A549 (cell line): ENCODE measurements around the gene ADAT1. TPM values are rescaled to one million over a fixed set of nuclear protein-coding genes. Genes with fewer than 3 reads are reported as not detected.

Source experiments
- ATAC-seq, 2 experiments: fragments of 200-7000 bp in 1 of 2; fragments of >200 bp in 1 of 2; cut with Nextera tagmentation in 1 of 2; cut with Tn5 transposase in 1 of 2; 3 replicates each; pipeline versions ENCODE4 v1.8.0 to v1.9.1; 2018 to 2020; ENCODE audit warnings: mild to moderate bottlenecking in 1 of 2, moderate library complexity in 1 of 2
- CTCF ChIA-PET: fragments of 300-600 bp; sonication (Branson Sonifier 250); formaldehyde crosslinking; extraction: SDS; loops from one replicate; lab custom pipeline; 2021; ENCODE audit warnings: antibody characterized with exemption, inconsistent platforms; lab: Yijun Ruan, JAX
- POLR2A ChIA-PET: fragments of 350-600 bp; formaldehyde crosslinking; extraction: SDS; loops from one replicate; lab custom pipeline; 2021; ENCODE audit warnings: antibody characterized with exemption, inconsistent platforms; lab: Yijun Ruan, JAX
- DNase-seq, 2 experiments: peaks; one replicate each; pipeline versions ENCODE4 v3.0.0 to v3.0.0-alpha.2; 2011 to 2016; ENCODE audit warnings: low read depth in 1 of 2, low spot score in 1 of 2
- FAIRE-seq: peaks from 2 replicates; lab custom pipeline; 2011; peaks lifted over from hg19 to GRCh38; lab: Jason Lieb, UNC
- H3K27ac ChIP-seq, 2 experiments: fragments of >200 bp; sonication (Bioruptor Twin); formaldehyde crosslinking; 3 replicates each; pipeline ENCODE4 v1.5.1; 2016 to 2017
- H3K4me1 ChIP-seq: fragments of >200 bp; sonication (Bioruptor Twin); formaldehyde crosslinking; 3 replicates; pipeline ENCODE4 v1.6.1; 2016
- H3K4me2 ChIP-seq: fragments of >200 bp; sonication (Bioruptor Twin); formaldehyde crosslinking; 3 replicates; pipeline ENCODE4 v1.6.1; 2016
- H3K4me3 ChIP-seq: fragments of >200 bp; sonication (Bioruptor Twin); formaldehyde crosslinking; 3 replicates; pipeline ENCODE4 v1.5.1; 2016
- H3K9me3 ChIP-seq: fragments of >200 bp; sonication (Bioruptor Twin); formaldehyde crosslinking; 3 replicates; pipeline ENCODE4 v1.6.1; 2016
- ATOH8 ChIP-seq: fragments of 250-450 bp; sonication (Bioruptor Pico); IDR thresholded peaks from 2 replicates; pipeline ENCODE4 v1.5.0; 2020; ENCODE audit warnings: low read depth, mild to moderate bottlenecking, moderate library complexity
- CBX8 ChIP-seq: fragments of 200-600 bp; sonication (generic); IDR thresholded peaks from 2 replicates; pipeline ENCODE4 v1.6.1; 2016
- CEBPB ChIP-seq, 2 experiments: fragments of >200 bp in 1 of 2; sonication (Bioruptor Twin) in 1 of 2; formaldehyde crosslinking in 1 of 2; IDR thresholded peaks; 2 replicates each; pipeline ENCODE4 v1.6.1; 2012 to 2016
- CHD2 ChIP-seq: fragments of 150-350 bp; IDR thresholded peaks from 2 replicates; pipeline ENCODE4 v1.6.1; 2014; ENCODE audit warnings: low read length; ENCODE audit not compliant: partially characterized antibody
- CHD4 ChIP-seq: fragments of 200-600 bp; sonication (generic); IDR thresholded peaks from 2 replicates; pipeline ENCODE4 v1.6.1; 2016; ENCODE audit warnings: antibody characterized with exemption, mild to moderate bottlenecking, borderline replicate concordance
- EHF ChIP-seq: fragments of 250-450 bp; sonication (Bioruptor Pico); IDR thresholded peaks from 2 replicates; pipeline ENCODE4 v1.5.0; 2020; ENCODE audit warnings: mild to moderate bottlenecking
- EHMT2 ChIP-seq: fragments of 200-600 bp; sonication (generic); IDR thresholded peaks from 2 replicates; pipeline ENCODE4 v1.6.1; 2016; ENCODE audit warnings: antibody characterized with exemption, low read depth, mild to moderate bottlenecking, moderate library complexity
- ELK1 ChIP-seq: fragments of 150-350 bp; IDR thresholded peaks from 2 replicates; pipeline ENCODE4 v1.6.1; 2014; ENCODE audit warnings: low read depth, mild to moderate bottlenecking, low read length
- FOSB ChIP-seq: fragments of 250-450 bp; sonication (Bioruptor Pico); IDR thresholded peaks from 2 replicates; pipeline ENCODE4 v1.5.0; 2020; ENCODE audit warnings: mild to moderate bottlenecking, moderate library complexity
- FOXS1 ChIP-seq: fragments of 250-450 bp; sonication (Bioruptor Pico); IDR thresholded peaks from 2 replicates; pipeline ENCODE4 v1.5.0; 2020; ENCODE audit warnings: mild to moderate bottlenecking, moderate library complexity
- GATA3 ChIP-seq: IDR thresholded peaks from 2 replicates; pipeline ENCODE4 v1.6.1; 2012; ENCODE audit warnings: borderline replicate concordance
- HDAC2 ChIP-seq: fragments of 200-600 bp; sonication (generic); IDR thresholded peaks from 2 replicates; pipeline ENCODE4 v1.6.1; 2016
- HEYL ChIP-seq: fragments of 250-450 bp; sonication (Bioruptor Pico); IDR thresholded peaks from 2 replicates; pipeline ENCODE4 v1.8.0; 2021; ENCODE audit warnings: mild to moderate bottlenecking, moderate library complexity
- HMGXB4 ChIP-seq: fragments of 250-450 bp; sonication (Bioruptor Pico); IDR thresholded peaks from 2 replicates; pipeline ENCODE4 v1.5.0; 2021; ENCODE audit warnings: mild to moderate bottlenecking, moderate library complexity, borderline replicate concordance
- HOXB13 ChIP-seq: fragments of 250-450 bp; sonication (Bioruptor Pico); IDR thresholded peaks from 2 replicates; pipeline ENCODE4 v1.5.0; 2020; ENCODE audit warnings: low read depth, mild to moderate bottlenecking, moderate library complexity
- JUN ChIP-seq, 2 experiments: fragments of >200 bp; sonication (Bioruptor Twin); formaldehyde crosslinking; IDR thresholded peaks; 2 replicates in 1 of 2; 3 replicates in 1 of 2; pipeline ENCODE4 v1.6.1; 2016 to 2017
- JUNB ChIP-seq: fragments of >200 bp; sonication (Bioruptor Twin); formaldehyde crosslinking; IDR thresholded peaks from 2 replicates; pipeline ENCODE4 v1.6.1; 2016
- MYC ChIP-seq: IDR thresholded peaks from 2 replicates; pipeline ENCODE4 v1.6.1; 2012; ENCODE audit warnings: mild to moderate bottlenecking, inconsistent platforms, low read length, improper control_type of control experiment, borderline replicate concordance
- NPAS2 ChIP-seq: fragments of 250-450 bp; sonication (Bioruptor Pico); IDR thresholded peaks from 2 replicates; pipeline ENCODE4 v1.8.0; 2022; ENCODE audit warnings: mild to moderate bottlenecking, moderate library complexity, borderline replicate concordance
- POLR2A ChIP-seq: IDR thresholded peaks from 2 replicates; pipeline ENCODE4 v1.6.1; 2012; ENCODE audit warnings: mild to moderate bottlenecking, low read length
- POLR2AphosphoS2 ChIP-seq: conservative IDR thresholded peaks from 2 replicates; pipeline ENCODE4 v1.6.1; 2012; ENCODE audit warnings: low read length, improper control_type of control experiment, inconsistent platforms
- RFX5 ChIP-seq: fragments of 450-650 bp; IDR thresholded peaks from 2 replicates; pipeline ENCODE4 v1.7.1; 2014; ENCODE audit warnings: antibody characterized with exemption, mild to moderate bottlenecking, moderate library complexity
- RNF2 ChIP-seq: fragments of 200-600 bp; sonication (generic); IDR thresholded peaks from 2 replicates; pipeline ENCODE4 v1.6.1; 2016; ENCODE audit warnings: low read depth, mild to moderate bottlenecking, antibody characterized with exemption, moderate library complexity, borderline replicate concordance
- SMC3 ChIP-seq: fragments of >200 bp; sonication (Bioruptor Twin); formaldehyde crosslinking; IDR thresholded peaks from 3 replicates; pipeline ENCODE4 v1.6.1; 2018; ENCODE audit warnings: inconsistent platforms
- USF2 ChIP-seq: fragments of 450-650 bp; IDR thresholded peaks from 2 replicates; pipeline ENCODE4 v1.6.1; 2014; ENCODE audit warnings: antibody characterized with exemption
- ZFP36 ChIP-seq: fragments of 450-650 bp; IDR thresholded peaks from 2 replicates; pipeline ENCODE4 v1.6.1; 2014; ENCODE audit warnings: borderline replicate concordance; ENCODE audit not compliant: partially characterized antibody
- ZNF302 ChIP-seq: fragments of 250-450 bp; sonication (Bioruptor Pico); IDR thresholded peaks from 2 replicates; pipeline ENCODE4 v1.9.0; 2021; ENCODE audit warnings: inconsistent platforms, mild to moderate bottlenecking, moderate library complexity
- ZSCAN20 ChIP-seq: fragments of 250-450 bp; sonication (Bioruptor Pico); IDR thresholded peaks from 2 replicates; pipeline ENCODE4 v1.8.0; 2022; ENCODE audit warnings: mild to moderate bottlenecking, moderate library complexity
- WGBS: methylation state at CpG from one replicate; pipeline ENCODE4 v1.1.6; 2017; ENCODE audit errors: missing lambda C conversion rate; 5-methylcytosine and 5-hydroxymethylcytosine counted together
- polyA plus RNA-seq, 4 experiments: library from polyadenylated mRNA; depleted of rRNA in 3 of 4; stranded (reverse); fragments of >200 nt; fragmentation: RNase III in 1 of 4; extraction: RNeasy Plus Mini Kit Qiagen cat#74134 plus additional on column Dnase treatment in 1 of 4; gene quantifications; 2 replicates in 3 of 4; 3 replicates in 1 of 4; pipeline ENCODE4 v1.2.3, GENCODE V29; 2011 to 2017

ADAT1 gene
- polyA plus RNA-seq, 2 of the 4 experiments (the other 2 are of a cell fraction) = 45.4 to 53.5 TPM

GRCh38 chr16:75647112-75647491, 24.0 kb upstream of the ADAT1 start:
- DNase-seq (no peak), ATAC-seq (peak; percentile 55 to 65), FAIRE-seq (no peak)
- Histone ChIP-seq H3K9me3 (no peaks in the 10 kb centered on the region), H3K4me3 (peak overlapping the region; percentile 71), H3K4me1 (peaks cover 22% of the 10 kb centered on the region; the same call in 2 of the 3 replicates), H3K4me2 (peak overlapping the region; percentile 73), H3K27ac (peak overlapping the region; percentile 92 to 96)
- ChIA-PET CTCF (interaction anchor here (0.8 to 1.7 kb wide), 3 partner anchors 11 to 130 kb away, joined by 3 to 7 read pairs (median 4); no protein-coding TSS in a partner anchor), POLR2A (interaction anchor here (0.6 to 2.1 kb wide), 9 partner anchors 9 to 130 kb away, joined by 3 to 17 read pairs (median 4); partner anchors contain the start of genes ADAT1 and GABARAPL2)
- WGBS = under 1% methylated on average over 11 of the region's 18 CpGs
- TF ChIP-seq GATA3 (no peak), HDAC2 (0 out of 2 replicates have a peak, but pooled peaks have one; percentile 49)

GRCh38 chr16:75644240-75645012, 21.3 kb upstream of the ADAT1 start:
- ChIA-PET POLR2A (no interaction called here), CTCF (interaction anchor here (0.9 to 1.6 kb wide), 3 partner anchors 11 to 127 kb away, joined by 3 to 6 read pairs (median 5); no protein-coding TSS in a partner anchor)
- WGBS = 92% methylated on average over 7 of the region's 7 CpGs
- Histone ChIP-seq H3K9me3 (no peaks in the 10 kb centered on the region), H3K4me2 (no peak overlapping the region), H3K27ac (no peak overlapping the region), H3K4me3 (no peak overlapping the region), H3K4me1 (peaks cover 11% of the 10 kb centered on the region; the same call in 2 of the 3 replicates)
- DNase-seq (no peak), ATAC-seq (no peak), FAIRE-seq (no peak)
- TF ChIP-seq CEBPB (IDR thresholded peaks at IDR 0.05) = no peak
- no peak for TF ChIP-seq MYC
- TF ChIP-seq ATOH8 = no peak
- TF ChIP-seq HDAC2 = no peak
- no peak for TF ChIP-seq HMGXB4 (CRISPR knock-in tag)
- no peak for TF ChIP-seq POLR2AphosphoS2
- TF ChIP-seq EHMT2 = no peak
- TF ChIP-seq FOXS1 (CRISPR knock-in tag) = no peak
- TF ChIP-seq POLR2A = no peak
- TF ChIP-seq USF2 = no peak
- no peak for TF ChIP-seq EHF (CRISPR knock-in tag)

GRCh38 chr16:75640598-75640997, 17.5 kb upstream of the ADAT1 start:
- FAIRE-seq (no peak), DNase-seq (no peak)
- CTCF ChIA-PET = interaction anchor here (1.0 to 1.8 kb wide), 2 partner anchors 9 to 176 kb away, joined by 3 to 6 read pairs; no protein-coding TSS in a partner anchor

More at GRCh38 chr16:75640598-75640997, 17.5 kb upstream of the ADAT1 start:
- ATAC-seq = no peak
- POLR2A ChIA-PET = no interaction called here
- Histone ChIP-seq H3K27ac (no peak overlapping the region), H3K9me3 (no peaks in the 10 kb centered on the region), H3K4me1 (peaks cover 2% of the 10 kb centered on the region; the same call in 1 of the 3 replicates), H3K4me3 (no peak overlapping the region), H3K4me2 (no peak overlapping the region)
- WGBS = 92% methylated on average over 6 of the region's 6 CpGs
- no peak for TF ChIP-seq GATA3
- TF ChIP-seq RFX5 = no peak
- no peak for TF ChIP-seq HOXB13 (CRISPR knock-in tag)
- TF ChIP-seq SMC3 = no peak
- TF ChIP-seq JUN (IDR thresholded peaks at IDR 0.05) = no peak
- no peak for TF ChIP-seq ZSCAN20 (CRISPR knock-in tag)
- TF ChIP-seq JUNB = no peak
- no peak for TF ChIP-seq ZNF302 (CRISPR knock-in tag)
- TF ChIP-seq HEYL (CRISPR knock-in tag) = no peak
- no peak for TF ChIP-seq ELK1
- no peak for TF ChIP-seq NPAS2 (CRISPR knock-in tag)
- no peak for TF ChIP-seq CHD2
- no peak for TF ChIP-seq RNF2
- TF ChIP-seq FOSB (CRISPR knock-in tag) = no peak
- no peak for TF ChIP-seq CHD4
- no peak for TF ChIP-seq ZFP36
- TF ChIP-seq CBX8 = no peak
